Neural cell (in vitro differentiated cells): ENCODE data around the gene MARF1. TPM values are rescaled to one million over a fixed set of nuclear protein-coding genes. Genes with fewer than 3 reads are reported as not detected.
"Not testable (repeated sequence)": the region's sequence is repeated elsewhere in the genome, so short reads cannot be mapped to it uniquely, and the experiment has no call there.

Source experiments
- H2AFZ ChIP-seq: fragments of 200-600, 300-800 bp; sonication (generic), shearing (Covaris generic); 2 replicates; pipeline ENCODE4 v1.6.0; 2014; ENCODE audit warnings: low read depth, mild to moderate bottlenecking, antibody characterized with exemption, low read length, moderate library complexity
- H3F3A ChIP-seq: fragments of 200-600 bp; shearing (Covaris generic); 2 replicates; pipeline ENCODE4 v1.6.1; 2016; ENCODE audit warnings: mild to moderate bottlenecking, moderate library complexity, mixed read lengths, antibody characterized with exemption, low read length; ENCODE audit not compliant: insufficient read depth, poor library complexity, severe bottlenecking
- H3K27ac ChIP-seq: fragments of 200-600, 300-800 bp; sonication (generic), shearing (Covaris generic); 2 replicates; pipeline ENCODE4 v1.5.1; 2014; ENCODE audit warnings: mild to moderate bottlenecking, low read length, moderate library complexity
- H3K27me3 ChIP-seq: fragments of 300-800, 200-600 bp; sonication (generic), shearing (Covaris generic); 2 replicates; pipeline ENCODE4 v1.6.0; 2014; ENCODE audit warnings: mild to moderate bottlenecking, low read depth, low read length, moderate library complexity; ENCODE audit not compliant: insufficient read depth
- H3K36me3 ChIP-seq: fragments of 300-800, 200-600 bp; sonication (generic), shearing (Covaris generic); 2 replicates; pipeline ENCODE4 v1.5.1; 2014; ENCODE audit warnings: mild to moderate bottlenecking, antibody characterized with exemption, low read length, moderate library complexity; ENCODE audit not compliant: insufficient read depth
- H3K4me2 ChIP-seq: fragments of 300-800, 200-600 bp; sonication (generic), shearing (Covaris generic); 2 replicates; pipeline ENCODE4 v1.6.0; 2014; ENCODE audit warnings: mild to moderate bottlenecking, low read length
- H3K4me3 ChIP-seq: fragments of 300-800, 200-600 bp; sonication (generic), shearing (Covaris generic); 2 replicates; pipeline ENCODE4 v1.5.1; 2014; ENCODE audit warnings: mild to moderate bottlenecking, low read length, moderate library complexity
- H3K79me2 ChIP-seq: fragments of 200-600 bp; shearing (Covaris generic); replicated peaks from 2 replicates; pipeline ENCODE4 v1.6.0; 2014; ENCODE audit warnings: mild to moderate bottlenecking, low read length, moderate library complexity; ENCODE audit not compliant: insufficient read depth
- H3K9ac ChIP-seq: fragments of 300-800, 200-600 bp; sonication (generic), shearing (Covaris generic); 2 replicates; pipeline ENCODE4 v1.6.1; 2016; ENCODE audit warnings: mild to moderate bottlenecking, low read length, mixed read lengths
- H3K9me2 ChIP-seq: fragments of 200-600 bp; shearing (Covaris generic); 2 replicates; pipeline ENCODE4 v1.6.1; 2016; ENCODE audit warnings: mild to moderate bottlenecking, low read length, mixed read lengths; ENCODE audit not compliant: insufficient read depth
- H3K9me3 ChIP-seq: fragments of 200-600, 300-800 bp; sonication (generic), shearing (Covaris generic); 2 replicates; pipeline ENCODE4 v1.6.1; 2016; ENCODE audit warnings: mild to moderate bottlenecking, mixed run types, low read length, moderate library complexity, mixed read lengths
- H4K20me1 ChIP-seq: fragments of 200-600 bp; shearing (Covaris generic); 2 replicates; pipeline ENCODE4 v1.6.1; 2016; ENCODE audit warnings: mild to moderate bottlenecking, mixed run types; ENCODE audit not compliant: insufficient read depth
- CTCF ChIP-seq: fragments of 450-650 bp; IDR thresholded peaks from 2 replicates; pipeline ENCODE4 v1.5.1; 2014; ENCODE audit warnings: antibody characterized with exemption, mild to moderate bottlenecking, moderate library complexity; ENCODE audit not compliant: poor library complexity, severe bottlenecking
- EP300 ChIP-seq: fragments of 450-650 bp; conservative IDR thresholded peaks from 2 replicates; pipeline ENCODE4 v1.6.1; 2014; ENCODE audit warnings: antibody characterized with exemption, mild to moderate bottlenecking, moderate library complexity; ENCODE audit not compliant: poor library complexity, severe bottlenecking
- EZH2 ChIP-seq: fragments of 200-600, 300-800 bp; shearing (Covaris generic), sonication (generic); IDR thresholded peaks from 2 replicates; pipeline ENCODE4 v1.6.1; 2014; ENCODE audit warnings: antibody characterized with exemption, low read length, borderline replicate concordance, mild to moderate bottlenecking; ENCODE audit not compliant: insufficient read depth, poor library complexity, severe bottlenecking
- MXI1 ChIP-seq: fragments of 450-650 bp; conservative IDR thresholded peaks from 2 replicates; pipeline ENCODE4 v1.6.1; 2014; ENCODE audit warnings: antibody characterized with exemption, mild to moderate bottlenecking; ENCODE audit not compliant: poor library complexity, severe bottlenecking
- POLR2AphosphoS5 ChIP-seq: IDR thresholded peaks from 2 replicates; pipeline ENCODE4 v1.6.1; 2012
- RAD21 ChIP-seq: fragments of 450-650 bp; conservative IDR thresholded peaks from 2 replicates; pipeline ENCODE4 v1.6.1; 2014; ENCODE audit warnings: antibody characterized with exemption, mild to moderate bottlenecking, moderate library complexity
- REST ChIP-seq: IDR thresholded peaks from 2 replicates; pipeline ENCODE4 v1.6.1; 2012; ENCODE audit warnings: borderline replicate concordance
- SMC3 ChIP-seq: fragments of 450-650 bp; conservative IDR thresholded peaks from 2 replicates; pipeline ENCODE4 v1.6.1; 2014; ENCODE audit warnings: antibody characterized with exemption, mild to moderate bottlenecking, moderate library complexity; ENCODE audit not compliant: poor library complexity
- TAF1 ChIP-seq: IDR thresholded peaks from 2 replicates; pipeline ENCODE4 v1.6.1; 2012; ENCODE audit warnings: low read depth
- polyA plus RNA-seq: library from polyadenylated mRNA; depleted of rRNA; stranded (reverse); fragments of >200 nt; gene quantifications from 2 replicates; pipeline ENCODE4 v1.2.3, GENCODE V29; 2014

MARF1 gene
- polyA plus RNA-seq, 1 donor from 2014 or later = 23.2 TPM

GRCh38 chr16:15649727-15650018, 6.7 kb upstream of the MARF1 start:
- H3K27me3 ChIP-seq = peaks cover 5% of the 10 kb centered on the region
- no peaks in the 10 kb centered on the region for H4K20me1 ChIP-seq
- H2AFZ ChIP-seq = no peak overlapping the region
- H3K4me2 ChIP-seq = peak overlapping the region; percentile 96
- H3K79me2 ChIP-seq = no peaks in the 10 kb centered on the region
- no peak for TF ChIP-seq TAF1
- no peak for TF ChIP-seq REST
- no peak for TF ChIP-seq POLR2AphosphoS5
- TF ChIP-seq CTCF = no peak
- TF ChIP-seq SMC3 = no peak
- no peak for TF ChIP-seq MXI1
- no peak for TF ChIP-seq EZH2
- TF ChIP-seq EP300 = no peak
- no peak for TF ChIP-seq RAD21
- H3K9ac ChIP-seq = no peak overlapping the region
- no peaks in the 10 kb centered on the region for H3F3A ChIP-seq
- no peaks in the 10 kb centered on the region for H3K9me3 ChIP-seq
- H3K9me2 ChIP-seq = no peaks in the 10 kb centered on the region
- H3K27ac ChIP-seq = no peak overlapping the region
- peak overlapping the region; percentile 76 for H3K4me3 ChIP-seq
- H3K36me3 ChIP-seq = no peaks in the 10 kb centered on the region

DNA sequence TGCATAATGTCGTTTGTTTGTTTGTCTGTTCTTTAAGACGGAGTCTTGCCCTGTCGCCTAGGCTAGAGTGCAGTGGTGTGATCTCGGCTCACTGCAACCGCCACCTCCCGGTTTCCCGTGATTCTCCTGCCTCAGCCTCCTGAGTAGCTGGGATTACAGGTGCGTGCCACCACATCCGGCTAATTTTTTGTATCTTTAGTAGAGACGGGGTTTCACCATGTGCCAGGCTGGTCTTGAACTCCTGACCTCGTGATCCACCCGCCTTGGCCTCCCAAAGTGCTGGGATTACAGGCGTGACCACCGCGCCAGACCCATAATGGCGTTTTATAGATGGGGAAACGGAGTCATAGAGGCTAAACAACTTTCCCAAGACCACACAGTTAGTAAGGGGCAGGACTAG, 6.4 kb upstream of the MARF1 start:
- H3K79me2 ChIP-seq, H3K9me2 ChIP-seq, H4K20me1 ChIP-seq, H3K27me3 ChIP-seq, H2AFZ ChIP-seq, H3K9me3 ChIP-seq, H3K9ac ChIP-seq, H3K27ac ChIP-seq, H3K36me3 ChIP-seq, H3F3A ChIP-seq: not testable (repeated sequence)
- H3K4me2 ChIP-seq = peak overlapping the region; percentile 96
- peak overlapping the region; percentile 76 for H3K4me3 ChIP-seq

- no peak overlapping the region for H3K27ac ChIP-seq
- H3K27me3 ChIP-seq = peaks cover 5% of the 10 kb centered on the region
- no peaks in the 10 kb centered on the region for H3K9me3 ChIP-seq
- H3K9me2 ChIP-seq = no peaks in the 10 kb centered on the region
- TF ChIP-seq REST (no peak), EZH2 (no peak), SMC3 (no peak), RAD21 (no peak), CTCF (no peak), MXI1 (no peak), EP300 (no peak), TAF1 (no peak), POLR2AphosphoS5 (no peak)
- no peak overlapping the region for H3K9ac ChIP-seq
- H3K79me2 ChIP-seq = no peaks in the 10 kb centered on the region
- H2AFZ ChIP-seq = no peak overlapping the region
- H3K4me3 ChIP-seq = no peak overlapping the region
- H3F3A ChIP-seq = no peaks in the 10 kb centered on the region
- H3K36me3 ChIP-seq = no peaks in the 10 kb centered on the region
- H3K4me2 ChIP-seq = no peak overlapping the region
- H4K20me1 ChIP-seq = no peaks in the 10 kb centered on the region
These were observed 5.3 kb upstream of the MARF1 start for GRCh38 chr16:15648135-15648730.
